OCI-LY7 (cell line): ENCODE results near the gene NAV2.

Source experiments
- CTCF ChIP-seq: fragments of 200-600 bp; sonication (generic); conservative IDR thresholded peaks from 2 replicates; pipeline ENCODE4 v1.5.1; 2014; ENCODE audit warnings: mild to moderate bottlenecking, antibody characterized with exemption, low read length, moderate library complexity, mixed read lengths
- EZH2phosphoT487 ChIP-seq: fragments of 200-600 bp; sonication (generic); IDR thresholded peaks from 2 replicates; pipeline ENCODE4 v1.6.1; 2018; ENCODE audit warnings: low read depth, borderline replicate concordance, mild to moderate bottlenecking, mixed run types, antibody characterized with exemption, low read length, moderate library complexity, mixed read lengths

- no peak for TF ChIP-seq CTCF
- TF ChIP-seq EZH2phosphoT487 = no peak
These were observed 353.6 kb downstream of the NAV2 start for GRCh38 chr11:20066013-20066782.
